Stimulated activated CD8-positive, alpha-beta memory T cell treated with anti-CD3 and anti-CD28 coated beads, Interleukin-4, amount 100 ng/mL, for 4 hours (primary cell): ENCODE measurements around the gene MBTPS1.

Experiments used
- DNase-seq, 2 donors: peaks; one replicate each; pipeline ENCODE4 v3.0.0-alpha.2; 2020; ENCODE audit warnings: low read depth in 2 of 2, low spot score in 1 of 2

MBTPS1 gene

DNA sequence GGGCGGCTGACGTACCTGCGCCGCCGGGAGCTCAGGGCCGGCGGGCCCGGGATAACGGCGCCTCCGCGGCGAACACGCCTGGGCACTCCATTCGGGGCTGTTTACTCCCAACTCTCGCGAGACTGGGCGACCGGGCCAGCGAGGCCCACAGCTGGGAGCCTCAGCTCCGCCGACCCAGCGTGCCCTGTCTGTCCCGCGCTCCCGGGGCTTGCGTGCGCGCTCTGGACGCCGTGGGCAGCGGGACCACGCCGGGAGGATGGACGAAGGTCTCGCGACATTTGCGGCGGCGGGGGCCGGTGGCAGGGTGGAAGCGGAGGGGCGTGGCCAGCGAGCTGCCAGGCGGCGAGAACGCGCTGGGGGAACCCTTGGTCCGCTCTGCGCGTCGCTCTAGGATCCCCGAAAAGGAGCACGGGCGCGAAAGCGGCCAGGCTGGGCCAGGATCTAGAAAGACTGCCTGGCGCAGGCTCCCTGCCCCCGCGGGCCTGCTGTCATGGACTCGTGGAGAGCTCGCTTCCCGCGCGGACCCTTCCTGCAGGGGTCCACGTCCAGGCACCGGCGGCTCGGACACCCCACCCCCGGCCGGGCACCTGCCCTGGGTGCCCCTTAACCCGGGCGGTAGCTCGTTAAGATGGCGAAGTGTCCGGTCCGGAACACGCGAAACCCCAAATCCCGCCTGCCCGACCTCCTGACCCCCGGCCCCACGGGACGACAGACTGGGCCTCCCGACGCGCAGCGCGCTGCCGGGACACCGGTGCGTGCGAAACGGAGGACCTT is at the start of gene MBTPS1:
Gene MBTPS1, minus strand, starts transcription at position 223 of the 774 bp plus-strand sequence. CDS start 15,159 bp downstream, outside the sequence.
- DNase-seq: peak; percentile 90 to 97

- DNase-seq: no peak
Measured at GRCh38 chr16:84165746-84166145, 49.0 kb upstream of the MBTPS1 start.

DNA sequence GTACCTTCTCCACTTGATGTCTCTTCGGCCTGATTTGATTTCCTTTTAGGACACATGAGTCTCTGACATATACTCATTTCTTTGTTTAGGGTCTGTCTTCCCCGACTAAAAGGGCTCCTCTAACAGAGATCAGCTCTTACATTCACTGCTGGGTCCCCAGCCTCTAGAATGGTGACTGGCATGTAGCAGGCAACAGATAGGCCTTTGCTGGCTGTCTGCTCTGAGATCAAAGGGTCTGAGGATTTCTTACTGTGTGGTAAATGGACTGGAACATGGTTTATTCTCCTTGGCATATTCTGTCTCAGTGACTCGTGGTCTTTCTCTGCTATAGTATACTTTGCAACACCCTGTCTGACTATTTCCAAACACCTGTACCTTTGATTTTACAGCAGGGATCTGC is 45.1 kb upstream of the MBTPS1 start:
- no peak for DNase-seq

GRCh38 chr16:84161037-84161436 is 44.3 kb upstream of the MBTPS1 start:
- DNase-seq: no peak

DNA sequence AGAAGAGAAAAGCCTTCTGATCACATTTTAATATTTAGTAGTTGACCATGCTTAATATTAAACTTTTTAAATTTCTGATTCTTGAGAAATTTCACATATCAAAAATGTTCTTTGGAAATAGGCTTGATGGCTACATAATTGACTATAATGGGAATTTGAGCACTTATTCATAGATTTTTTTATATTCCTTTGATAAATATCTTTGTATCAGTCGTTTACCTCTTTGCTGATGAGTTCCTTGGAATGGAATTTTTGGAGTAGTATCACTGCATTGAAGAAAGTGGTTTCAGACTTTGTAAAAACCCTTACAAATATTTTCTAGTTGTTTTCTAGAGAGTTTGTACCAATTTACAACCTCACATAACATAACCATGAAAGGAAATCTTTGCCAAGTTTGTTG is 43.1 kb upstream of the MBTPS1 start:
- DNase-seq: no peak

DNA sequence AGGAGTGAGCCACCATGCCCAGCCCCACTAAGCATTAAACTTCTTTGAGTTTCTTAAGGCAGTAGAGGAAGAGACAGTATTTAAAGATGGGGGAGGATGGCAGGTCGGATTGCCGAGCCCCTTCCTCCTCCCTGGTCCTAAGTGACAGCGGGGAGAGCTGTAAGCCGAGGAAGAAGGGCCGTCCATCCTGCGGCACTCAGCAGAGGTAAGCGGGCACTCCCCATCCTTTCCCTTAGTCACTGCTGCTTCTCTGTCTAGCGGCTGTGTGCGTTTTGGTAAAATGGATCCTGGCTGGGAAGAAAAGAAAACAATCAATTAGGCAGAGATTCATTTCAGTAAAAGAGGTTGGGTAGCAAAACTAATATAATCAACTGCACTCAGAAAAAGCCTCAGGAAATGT is 42.3 kb upstream of the MBTPS1 start:
- no peak for DNase-seq

DNA sequence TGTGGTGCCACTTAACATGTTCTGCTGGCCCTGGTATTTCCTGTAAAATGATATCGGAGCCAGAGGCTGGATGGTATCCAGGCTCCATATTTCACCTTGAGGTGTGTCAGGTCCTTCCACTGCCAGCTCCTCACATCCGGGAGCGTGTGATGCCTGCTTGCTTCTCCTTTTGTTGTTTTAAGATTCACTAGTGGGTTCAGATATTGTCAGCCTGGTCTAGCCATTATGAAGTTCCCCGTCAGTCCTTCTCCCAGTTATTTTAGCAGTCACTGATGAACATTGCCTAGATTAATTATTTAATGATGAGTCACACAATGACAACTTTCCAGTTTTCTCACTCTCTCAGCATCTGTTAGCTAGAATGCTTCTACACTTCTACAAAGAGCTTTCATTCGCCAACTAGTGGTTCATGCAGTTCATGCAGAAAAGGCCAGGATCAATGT is 39.6 kb upstream of the MBTPS1 start:
- DNase-seq: no peak

GRCh38 chr16:84155771-84156170 is 39.0 kb upstream of the MBTPS1 start:
- DNase-seq: no peak

- DNase-seq: no peak
Measured at GRCh38 chr16:84155226-84155625, 38.5 kb upstream of the MBTPS1 start.

GRCh38 chr16:84153660-84154214 is 37.0 kb upstream of the MBTPS1 start:
- DNase-seq: no peak

GRCh38 chr16:84150926-84151325 is 34.2 kb upstream of the MBTPS1 start:
- no peak for DNase-seq

- DNase-seq: peak; percentile 84 to 89
Measured at GRCh38 chr16:84144859-84145639, 28.3 kb upstream of the MBTPS1 start, which contains the start of the genes DNAAF1 and HSDL1. Gene DNAAF1 (plus strand): TSS chr16:84145308. CDS start chr16:84145441, 133 bp downstream. Gene HSDL1 (minus strand): TSS chr16:84145177. CDS start chr16:84131321, 13,856 bp downstream.

- no peak for DNase-seq
Measured at GRCh38 chr16:84144209-84144858, 27.6 kb upstream of the MBTPS1 start.

GRCh38 chr16:84143784-84144199 is 27.1 kb upstream of the MBTPS1 start:
- no peak for DNase-seq

DNA sequence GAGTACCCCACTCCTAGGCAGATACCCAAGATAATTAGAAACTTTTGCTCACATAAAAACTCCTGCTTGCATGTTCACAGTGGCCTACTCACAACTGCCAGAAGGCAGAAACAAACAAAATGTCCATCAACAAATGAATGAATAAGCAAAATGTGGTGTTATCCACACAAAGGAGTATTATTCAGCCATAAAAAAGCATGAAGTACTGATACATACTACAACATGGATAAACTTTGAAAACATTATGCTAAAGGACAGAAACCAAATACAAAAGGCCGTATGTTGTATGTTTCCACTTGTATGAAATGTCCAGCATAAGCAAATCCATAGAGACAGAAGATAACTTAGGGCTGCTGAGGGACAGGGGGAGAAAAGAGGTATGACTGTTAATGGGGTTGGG is 26.3 kb upstream of the MBTPS1 start:
- no peak for DNase-seq

GRCh38 chr16:84141143-84141670 is 24.5 kb upstream of the MBTPS1 start:
- DNase-seq: no peak

GRCh38 chr16:84139628-84140258 is 23.0 kb upstream of the MBTPS1 start:
- no peak for DNase-seq

DNA sequence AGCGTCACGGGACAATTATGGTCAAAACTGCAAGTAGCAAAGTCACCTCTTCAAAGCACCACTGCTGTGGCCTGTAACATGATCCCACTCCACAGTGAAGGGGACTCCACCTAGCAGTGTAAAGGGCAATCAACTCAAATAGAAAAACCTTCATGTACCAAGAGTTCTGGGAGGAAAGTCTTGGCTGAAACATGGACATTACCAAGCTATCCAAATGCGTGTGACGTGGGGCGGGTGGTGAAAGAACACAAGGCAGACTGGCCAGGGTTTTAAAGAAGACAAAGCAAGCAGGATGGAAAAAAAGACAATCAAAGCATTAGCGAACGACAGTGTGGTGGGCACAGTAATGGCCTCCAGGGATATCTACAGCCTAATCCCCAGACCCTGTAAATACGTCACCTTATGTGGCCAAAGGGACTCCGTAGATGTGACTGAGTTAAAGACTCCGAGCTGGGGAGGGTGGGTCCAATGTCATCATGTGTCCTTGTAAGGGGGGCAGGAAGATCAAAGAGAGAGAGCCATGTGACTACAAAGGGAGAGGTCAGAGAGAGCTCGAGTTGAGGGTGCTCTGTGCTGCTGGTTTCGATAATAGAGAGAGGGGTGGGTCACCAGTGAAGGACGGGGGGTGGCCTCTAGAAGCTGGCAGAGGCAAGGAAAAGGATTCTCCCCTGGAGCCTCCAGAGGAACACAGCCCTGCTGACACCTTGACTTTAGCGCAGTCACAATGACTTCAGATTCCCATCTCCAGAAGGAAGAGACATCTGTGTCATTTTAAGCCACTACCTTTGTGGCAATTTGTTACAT is 22.3 kb upstream of the MBTPS1 start:
- no peak for DNase-seq

DNA sequence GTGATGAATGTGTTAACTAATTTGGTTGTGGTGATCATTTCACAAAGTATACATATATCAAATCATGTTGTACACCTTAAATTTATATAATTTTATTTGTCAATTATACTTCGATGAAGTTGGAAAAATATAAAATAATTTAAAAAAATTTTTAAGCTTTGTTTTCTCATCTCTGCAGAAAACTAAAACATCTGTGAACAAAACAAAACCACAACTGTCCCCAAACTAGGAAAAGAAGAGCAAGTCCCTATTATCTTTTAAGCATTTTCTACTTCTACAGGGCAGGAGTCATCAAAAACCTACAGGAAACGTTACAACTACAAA is 21.7 kb upstream of the MBTPS1 start:
- no peak for DNase-seq
